CD4-positive, alpha-beta T cell treated with Interleukin-15 for 4 hours (primary cell): ENCODE data around the gene LRRFIP1.

Source experiments
- DNase-seq: peaks from one replicate; pipeline ENCODE4 v3.0.0-alpha.2; 2020; ENCODE audit warnings: low spot score

The LRRFIP1 gene

DNA sequence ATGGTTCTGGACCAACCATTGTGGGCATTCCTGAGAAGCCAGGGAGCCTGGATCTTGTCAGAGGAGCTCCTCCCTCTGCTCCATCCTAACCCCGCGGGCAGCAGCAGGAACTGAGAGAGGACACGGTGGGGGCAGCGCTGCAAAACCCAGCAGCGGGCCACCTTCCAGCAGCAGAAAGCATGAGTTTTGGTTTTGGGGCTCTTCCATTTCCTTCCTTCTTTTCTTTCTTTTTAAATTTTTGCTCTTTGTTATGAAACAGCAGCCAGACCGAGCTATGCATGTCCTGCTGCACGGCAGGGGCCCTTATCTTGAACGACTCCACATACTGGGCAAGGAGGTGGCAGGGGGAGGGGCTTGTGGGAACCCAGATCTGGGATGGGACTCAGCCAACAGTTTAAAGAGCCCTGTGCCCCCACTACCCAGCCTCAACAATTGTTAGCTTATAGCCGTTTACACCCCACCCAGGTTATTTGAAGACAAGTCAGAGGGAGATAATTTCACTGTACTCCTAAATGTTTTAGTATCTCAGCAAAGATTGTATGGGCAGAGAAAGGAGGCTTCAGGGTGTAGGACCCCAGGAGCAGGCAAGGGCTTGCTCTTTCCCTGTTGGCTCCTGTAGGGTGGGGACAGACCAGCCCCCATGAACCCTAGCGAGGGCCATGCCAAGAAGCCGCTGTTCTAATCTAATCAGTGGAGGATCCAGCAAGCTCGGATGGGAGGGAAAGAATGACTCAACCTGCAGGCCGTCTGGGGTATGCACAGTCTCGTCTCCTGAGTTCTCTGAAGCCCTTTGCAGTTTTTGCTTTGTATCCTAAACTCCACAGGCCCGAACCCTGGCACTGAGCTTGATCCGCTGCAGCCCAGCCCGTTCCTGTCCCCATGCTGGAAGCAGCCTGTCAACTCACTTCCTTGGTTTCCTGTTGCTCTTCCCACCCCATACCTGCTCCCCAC lies 75.3 kb downstream of the LRRFIP1 start:
- DNase-seq, result no peak

- peak; percentile 49 for DNase-seq
Observed at GRCh38 chr2:237704501-237705434, 77.4 kb downstream of the LRRFIP1 start.

DNA sequence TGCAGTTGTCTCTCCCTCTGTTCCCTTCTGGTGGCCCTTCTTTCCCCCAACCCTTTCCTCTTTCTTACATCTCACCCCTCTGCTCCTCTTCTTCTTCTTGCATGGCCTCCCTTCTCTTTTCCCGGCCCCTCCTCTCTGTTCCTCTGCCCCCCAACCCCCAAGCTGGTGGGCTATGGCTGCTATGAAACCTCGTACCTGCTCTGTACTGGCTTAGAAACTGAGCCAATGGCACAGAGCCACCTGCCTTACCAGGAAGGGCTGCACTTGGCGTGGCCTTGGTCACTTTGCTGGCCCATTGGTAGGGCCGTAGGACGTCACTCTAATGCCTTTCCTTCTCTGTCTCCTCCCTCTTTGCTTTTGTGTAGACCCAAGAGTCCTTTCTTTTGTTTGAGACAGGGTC lies 78.9 kb downstream of the LRRFIP1 start:
- DNase-seq, result no peak

DNA sequence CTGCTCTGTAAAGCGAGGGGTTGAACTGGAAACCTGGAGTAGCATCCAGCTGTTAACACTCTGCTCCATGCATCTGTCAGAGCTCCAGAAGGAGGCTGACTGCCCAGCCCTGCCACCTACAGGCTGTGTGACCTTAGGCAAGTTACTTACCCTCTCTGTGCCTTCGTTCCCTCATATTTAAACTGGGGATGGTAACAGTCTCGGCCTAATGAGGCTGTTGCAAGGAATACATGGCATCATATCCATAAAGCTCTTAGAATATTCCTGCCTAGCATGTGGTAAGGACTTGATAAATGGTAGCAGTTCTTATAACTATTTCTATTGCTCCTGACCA lies 80.6 kb downstream of the LRRFIP1 start:
- no peak for DNase-seq

DNA sequence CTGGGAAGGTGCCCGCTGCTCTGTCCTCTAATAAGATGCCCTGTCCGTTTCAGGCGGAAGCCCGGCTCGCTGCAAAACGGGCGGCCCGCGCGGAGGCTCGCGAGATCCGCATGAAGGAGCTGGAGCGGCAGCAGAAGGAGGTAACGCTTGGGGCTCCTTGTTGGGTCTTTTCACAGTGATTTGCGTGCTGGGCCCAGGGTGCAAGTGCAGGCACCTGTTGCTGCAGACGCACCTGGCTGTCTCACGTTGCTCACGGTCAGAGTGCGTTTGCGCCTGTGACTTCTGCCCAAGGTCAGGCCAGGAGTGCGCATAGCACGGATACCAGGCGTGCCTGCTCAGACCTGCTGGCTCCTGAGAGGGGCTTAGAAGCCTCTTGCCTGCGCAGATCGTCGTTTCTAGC lies 81.1 kb downstream of the LRRFIP1 start:
- DNase-seq, result no peak

DNA sequence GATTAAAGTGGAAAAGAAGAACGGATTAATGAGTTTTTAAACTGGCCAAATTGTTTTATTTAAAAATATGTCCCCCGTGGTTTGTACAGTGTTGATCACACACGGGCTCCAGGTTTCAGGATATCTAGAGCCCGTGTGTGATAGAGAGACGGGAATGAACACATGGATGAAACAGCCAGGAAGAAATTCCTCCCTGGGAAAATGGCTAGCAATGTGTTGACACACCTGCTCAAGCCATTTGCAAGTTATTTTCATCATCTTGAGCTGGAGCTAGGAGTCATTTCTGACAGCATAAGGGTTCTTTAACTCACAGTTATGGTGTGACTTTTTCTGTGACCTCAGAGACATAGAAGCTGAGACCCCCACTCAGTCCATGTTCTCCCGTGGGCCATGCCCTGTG lies 81.6 kb downstream of the LRRFIP1 start:
- DNase-seq, result no peak

- no peak for DNase-seq
Observed at GRCh38 chr2:237711458-237712150, 84.2 kb downstream of the LRRFIP1 start.

DNA sequence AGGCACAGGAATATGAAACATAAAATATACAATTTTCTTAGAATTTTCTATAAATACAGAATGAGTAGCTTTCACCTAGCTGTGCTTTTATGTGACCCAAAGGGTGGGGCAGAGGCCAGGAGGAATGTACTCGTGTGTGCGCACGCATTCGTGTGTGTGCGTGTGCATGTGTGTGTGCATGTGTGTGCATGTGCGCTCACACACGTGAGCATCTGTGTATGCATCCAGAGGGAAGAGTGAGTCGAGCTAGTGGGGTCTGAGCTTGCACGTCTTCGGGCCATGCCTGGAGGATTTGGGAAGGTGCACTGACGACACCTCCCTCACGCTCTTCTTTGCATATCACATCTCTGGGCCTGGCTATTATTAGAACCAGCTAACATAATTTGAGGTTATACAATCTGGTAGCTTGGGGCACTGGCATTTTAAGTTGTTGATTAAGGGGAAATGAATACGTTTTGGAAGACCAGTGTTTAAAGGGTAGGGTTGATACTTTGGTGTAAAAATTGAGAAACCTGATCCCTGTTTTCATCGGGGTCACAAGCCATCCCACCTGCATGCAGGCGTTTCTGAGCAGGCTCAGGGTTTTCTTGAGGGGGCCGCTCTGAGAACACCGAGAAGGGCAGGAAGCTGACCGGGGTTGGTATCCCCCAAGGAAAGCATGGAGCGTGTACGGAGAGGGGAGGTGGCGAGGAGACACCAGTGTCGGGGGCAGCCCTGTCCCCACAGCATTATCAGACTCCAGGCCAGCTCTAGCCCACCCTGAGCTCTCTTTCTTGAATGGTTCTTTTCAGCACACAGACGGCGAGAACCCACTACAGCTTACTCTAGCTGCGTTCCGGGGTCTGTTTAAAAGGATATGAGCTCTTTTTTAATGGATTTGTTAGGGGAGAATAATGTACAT lies 85.3 kb downstream of the LRRFIP1 start:
- no peak for DNase-seq

- DNase-seq, result no peak
Observed at GRCh38 chr2:237714690-237715458, 87.5 kb downstream of the LRRFIP1 start.

- no peak for DNase-seq
Observed at GRCh38 chr2:237715459-237715947, 88.1 kb downstream of the LRRFIP1 start.

- DNase-seq, result no peak
Observed at GRCh38 chr2:237716011-237716410, 88.6 kb downstream of the LRRFIP1 start.

DNA sequence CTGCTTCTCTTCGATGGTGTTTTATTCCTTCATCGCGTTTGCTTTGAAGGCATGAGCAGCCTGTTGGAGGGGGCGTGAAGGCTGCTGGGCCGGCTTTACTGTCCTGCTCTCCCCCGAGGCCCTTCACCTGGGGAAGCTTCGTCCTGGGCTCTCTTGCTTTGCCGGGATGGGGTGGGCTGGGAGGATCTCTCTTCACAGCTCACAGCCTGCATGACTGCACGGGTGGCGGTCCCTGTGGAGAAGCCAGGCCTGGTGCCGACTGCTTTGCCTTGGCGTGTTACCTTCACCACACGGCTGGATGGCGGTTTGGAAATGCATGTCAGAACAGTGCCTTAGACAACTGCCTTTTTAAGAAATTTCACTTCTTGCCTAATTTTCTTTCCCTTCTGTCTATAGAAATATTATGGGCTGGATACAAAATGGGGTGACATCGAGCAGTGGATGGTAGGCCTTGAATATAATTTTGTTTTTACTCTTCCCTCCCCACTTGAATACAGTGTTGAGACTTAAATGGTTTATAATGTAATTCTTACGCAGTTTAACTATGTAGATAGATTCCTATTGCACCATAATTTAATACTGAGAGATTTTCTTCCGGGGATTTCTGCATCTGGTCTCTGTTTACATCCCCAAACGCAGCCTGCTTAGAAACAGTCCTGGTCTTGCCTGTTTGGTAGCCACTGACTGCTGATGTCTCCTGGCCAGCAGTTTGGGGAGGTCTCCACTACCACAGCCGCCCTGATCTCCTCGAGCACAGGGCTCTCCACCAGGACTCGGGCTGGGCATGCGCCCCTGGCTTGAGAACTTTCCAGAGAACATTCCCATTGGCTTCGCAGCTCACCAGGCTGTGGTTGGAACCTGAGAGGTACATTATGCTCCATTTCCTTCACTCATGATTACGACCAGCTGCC lies 90.2 kb downstream of the LRRFIP1 start:
- DNase-seq, result no peak

DNA sequence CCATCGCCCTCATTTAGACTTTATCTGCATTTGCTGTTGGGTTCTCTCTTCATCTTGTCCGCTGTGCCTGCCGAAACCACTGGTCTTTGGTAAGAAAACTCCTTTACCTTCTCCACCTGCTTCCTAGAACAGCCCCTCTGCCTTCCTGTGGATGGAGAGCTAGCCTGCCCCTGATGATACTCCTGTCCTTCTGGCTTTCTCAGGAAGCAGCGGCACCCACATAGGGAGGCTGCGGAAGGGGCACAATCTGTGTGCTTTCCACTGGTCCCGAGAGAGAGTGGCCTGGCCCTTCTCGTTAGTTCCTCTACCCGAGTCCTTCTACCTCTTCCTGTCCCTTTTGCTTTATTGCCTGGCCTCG lies 90.9 kb downstream of the LRRFIP1 start:
- no peak for DNase-seq

DNA sequence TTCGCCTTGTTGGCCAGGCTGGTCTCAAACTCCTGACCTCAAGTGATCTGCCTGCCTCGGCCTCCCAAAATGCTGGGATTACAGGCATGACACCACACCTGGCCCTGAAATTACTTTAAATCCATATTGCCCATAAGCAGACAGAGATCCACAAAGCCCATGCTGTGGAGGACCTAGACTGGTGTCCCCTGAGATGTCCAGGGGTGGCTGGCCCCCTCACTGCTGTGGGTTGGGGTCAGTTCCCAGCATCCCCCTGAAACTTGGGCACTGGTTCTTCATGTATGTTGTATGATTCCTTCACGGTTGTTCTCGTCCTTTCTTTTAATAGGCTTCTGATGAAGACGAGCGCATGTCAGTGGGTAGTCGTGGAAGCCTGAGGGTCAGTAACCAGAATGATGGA lies 93.1 kb downstream of the LRRFIP1 start:
- DNase-seq, result no peak

DNA sequence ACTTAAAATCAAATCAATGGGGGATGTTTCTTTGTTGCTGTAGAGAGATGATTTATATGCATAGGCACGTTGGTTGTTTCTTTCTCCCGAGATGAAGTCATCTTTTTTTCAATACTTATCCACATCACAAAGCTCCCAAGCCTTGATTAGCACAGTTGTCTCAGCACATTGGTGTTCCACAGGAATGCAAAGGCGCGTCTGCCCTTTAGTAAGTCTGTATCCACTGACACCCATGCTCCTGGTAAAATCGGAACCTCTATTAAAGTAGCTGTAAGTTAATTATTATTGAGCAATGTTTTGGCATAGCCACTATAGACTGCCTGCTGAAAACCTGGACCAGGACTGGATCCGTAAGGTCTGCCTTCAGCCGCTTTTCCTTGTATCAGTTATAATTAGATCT lies 93.6 kb downstream of the LRRFIP1 start:
- DNase-seq, result no peak

GRCh38 chr2:237721458-237721857 lies 94.1 kb downstream of the LRRFIP1 start:
- DNase-seq, result no peak

GRCh38 chr2:237722616-237723015 lies 95.2 kb downstream of the LRRFIP1 start:
- no peak for DNase-seq

GRCh38 chr2:237723023-237723422 lies 95.6 kb downstream of the LRRFIP1 start:
- no peak for DNase-seq

DNA sequence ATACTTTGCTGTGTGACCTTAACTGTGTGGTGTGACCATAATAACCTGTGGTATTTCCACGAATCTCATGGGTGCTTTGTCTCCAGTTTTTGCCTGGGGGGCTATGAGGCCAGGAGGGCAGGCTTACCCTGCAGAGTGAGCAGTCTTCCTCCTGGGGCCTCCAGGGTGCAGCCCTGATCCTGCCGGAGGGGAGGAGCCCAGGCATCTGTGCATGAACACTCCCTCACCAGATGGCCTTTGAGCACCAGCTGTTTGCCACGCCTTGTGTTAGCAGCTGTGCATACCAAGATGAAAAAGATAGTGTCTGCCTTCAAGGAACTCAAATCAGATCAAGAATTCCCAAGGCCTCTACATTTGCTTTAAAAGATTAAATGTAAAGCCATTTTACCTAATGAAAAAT lies 96.2 kb downstream of the LRRFIP1 start:
- no peak for DNase-seq
